Mucosa of descending colon (tissue), 3 donors: ENCODE measurements around the gene PACRG. TPM values are rescaled to one million over a fixed set of nuclear protein-coding genes. Genes with fewer than 3 reads are reported as not detected.

Experiments used
- ATAC-seq: fragments of 200-7000 bp; cut with Tn5 transposase; one replicate; pipeline ENCODE4 v1.9.1; 2020; ENCODE audit warnings: mild to moderate bottlenecking, moderate library complexity
- DNase-seq, 3 donors: peaks; one replicate each; pipeline ENCODE4 v3.0.0-alpha.2; 2020
- H3K36me3 ChIP-seq: fragments of 200-600 bp; one replicate; pipeline ENCODE4 v1.8.0; 2021; ENCODE audit warnings: low read depth, mild to moderate bottlenecking
- H3K4me1 ChIP-seq: fragments of 200-600 bp; one replicate; pipeline ENCODE4 v1.8.0; 2021; ENCODE audit warnings: low read depth, mild to moderate bottlenecking
- H3K4me3 ChIP-seq: fragments of 200-600 bp; one replicate; pipeline ENCODE4 v1.8.0; 2021; ENCODE audit warnings: mild to moderate bottlenecking
- H3K9me3 ChIP-seq: fragments of 200-600 bp; one replicate; pipeline ENCODE4 v1.8.0; 2021; ENCODE audit warnings: mild to moderate bottlenecking
- intact Hi-C, 2 donors: fragments of 100-400 bp; cut with DNase I in 1 of 2; cut with micrococcal nuclease in 1 of 2; formaldehyde crosslinking; loops; one replicate each; pipeline versions ENCODE4 v1.11.0 to v1.11.1; 2022; cut with DNase I, micrococcal nuclease
- total RNA-seq, 3 donors: library from RNA; stranded (reverse); fragmentation: NEBNext Ultra II Directional in 2 of 3; extraction: Animal tissue kit (Norgen Biotek cat#: 25700) in 2 of 3; gene quantifications; one replicate each; pipeline versions ENCODE4 v1.2.1 to v1.2.4, GENCODE V29; 2021 to 2023
- TF ChIP-seq, protein P1 (sequence below): fragments of 200-600 bp; IDR thresholded peaks from one replicate; pipeline ENCODE4 v1.8.0; 2022; ENCODE audit warnings: antibody characterized with exemption, mild to moderate bottlenecking
- donor health status: DM: no; HTN: no; CAD: no; lungs with moderate emphysema.
- donor health status: DM: no; HTN: no; CAD: no.
- donor health status: DM: no; HTN: yes; CAD: no.

The PACRG gene
- total RNA-seq, 3 donors from 2014 or later = 1.1 to 1.5 (median 1.3) TPM

- H3K9me3 ChIP-seq = no peaks in the 10 kb centered on the region
- no peak for DNase-seq
- TF ChIP-seq, protein P1, sequence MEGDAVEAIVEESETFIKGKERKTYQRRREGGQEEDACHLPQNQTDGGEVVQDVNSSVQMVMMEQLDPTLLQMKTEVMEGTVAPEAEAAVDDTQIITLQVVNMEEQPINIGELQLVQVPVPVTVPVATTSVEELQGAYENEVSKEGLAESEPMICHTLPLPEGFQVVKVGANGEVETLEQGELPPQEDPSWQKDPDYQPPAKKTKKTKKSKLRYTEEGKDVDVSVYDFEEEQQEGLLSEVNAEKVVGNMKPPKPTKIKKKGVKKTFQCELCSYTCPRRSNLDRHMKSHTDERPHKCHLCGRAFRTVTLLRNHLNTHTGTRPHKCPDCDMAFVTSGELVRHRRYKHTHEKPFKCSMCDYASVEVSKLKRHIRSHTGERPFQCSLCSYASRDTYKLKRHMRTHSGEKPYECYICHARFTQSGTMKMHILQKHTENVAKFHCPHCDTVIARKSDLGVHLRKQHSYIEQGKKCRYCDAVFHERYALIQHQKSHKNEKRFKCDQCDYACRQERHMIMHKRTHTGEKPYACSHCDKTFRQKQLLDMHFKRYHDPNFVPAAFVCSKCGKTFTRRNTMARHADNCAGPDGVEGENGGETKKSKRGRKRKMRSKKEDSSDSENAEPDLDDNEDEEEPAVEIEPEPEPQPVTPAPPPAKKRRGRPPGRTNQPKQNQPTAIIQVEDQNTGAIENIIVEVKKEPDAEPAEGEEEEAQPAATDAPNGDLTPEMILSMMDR = no peak
- intact Hi-C loops = no loop called here
- H3K4me3 ChIP-seq = no peak overlapping the region
- H3K4me1 ChIP-seq = no peaks in the 10 kb centered on the region
- no peaks in the 10 kb centered on the region for H3K36me3 ChIP-seq
- no peak for ATAC-seq
These were observed 615.8 kb downstream of the PACRG start for GRCh38 chr6:163343609-163344008.

DNA sequence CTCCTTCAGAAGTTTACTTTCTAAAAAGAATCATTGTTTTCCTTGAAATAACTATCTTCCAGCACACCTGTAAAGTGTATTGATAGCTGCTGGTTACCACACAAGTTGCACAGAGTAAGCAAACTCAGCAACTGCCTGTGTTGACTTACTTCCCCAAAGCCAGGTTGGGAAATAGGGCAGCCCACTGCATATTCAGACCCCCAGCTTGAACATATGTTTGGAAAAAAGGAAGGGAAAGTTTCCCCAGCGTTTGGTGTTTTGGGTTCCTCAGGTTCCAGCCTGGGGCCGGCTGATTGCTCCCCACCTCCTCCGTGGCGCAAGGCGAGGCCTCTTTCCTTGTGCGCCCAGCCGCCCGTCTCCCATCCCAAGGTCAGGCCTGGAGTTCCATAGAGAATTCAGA, 616.6 kb downstream of the PACRG start:
- no peaks in the 10 kb centered on the region for H3K9me3 ChIP-seq
- DNase-seq (no peak), ATAC-seq (no peak)
- H3K36me3 ChIP-seq = no peaks in the 10 kb centered on the region
- H3K4me3 ChIP-seq = no peak overlapping the region
- H3K4me1 ChIP-seq = no peaks in the 10 kb centered on the region
- intact Hi-C loops = no loop called here
- TF ChIP-seq, protein P1 = no peak

GRCh38 chr6:163345931-163346330, 618.2 kb downstream of the PACRG start:
- ATAC-seq (no peak), DNase-seq (no peak)
- intact Hi-C loops = no loop called here
- Histone ChIP-seq H3K4me3 (no peak overlapping the region), H3K36me3 (no peaks in the 10 kb centered on the region), H3K9me3 (no peaks in the 10 kb centered on the region), H3K4me1 (no peaks in the 10 kb centered on the region)
- TF ChIP-seq, protein P1 = no peak

DNA sequence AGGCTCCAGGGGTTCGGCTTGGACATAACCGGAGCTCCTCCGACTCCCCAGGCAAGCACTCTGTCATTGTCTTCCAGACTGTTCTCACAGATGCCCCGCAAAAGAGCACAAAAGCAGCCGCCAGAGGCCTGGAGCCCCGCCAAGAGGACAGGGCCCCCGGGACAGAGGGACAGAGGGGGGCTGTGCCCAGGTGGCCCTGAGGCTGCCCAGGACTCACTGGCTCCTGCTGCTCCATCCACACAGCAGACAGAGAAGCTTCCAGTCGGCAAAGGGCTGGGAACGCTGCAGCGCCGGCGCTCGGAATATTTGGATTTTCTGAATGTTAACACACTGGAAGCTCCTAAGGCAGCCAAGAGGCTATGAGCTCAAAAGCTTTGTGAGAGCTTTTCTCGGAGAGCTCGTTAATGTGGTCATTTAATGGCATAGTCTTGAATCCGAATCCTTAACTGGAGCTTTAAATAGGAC, 618.8 kb downstream of the PACRG start:
- Histone ChIP-seq H3K4me1 (no peaks in the 10 kb centered on the region), H3K36me3 (no peaks in the 10 kb centered on the region), H3K4me3 (no peak overlapping the region), H3K9me3 (no peaks in the 10 kb centered on the region)
- TF ChIP-seq, protein P1 = no peak
- DNase-seq (no peak), ATAC-seq (no peak)
- intact Hi-C loops = no loop called here

DNA sequence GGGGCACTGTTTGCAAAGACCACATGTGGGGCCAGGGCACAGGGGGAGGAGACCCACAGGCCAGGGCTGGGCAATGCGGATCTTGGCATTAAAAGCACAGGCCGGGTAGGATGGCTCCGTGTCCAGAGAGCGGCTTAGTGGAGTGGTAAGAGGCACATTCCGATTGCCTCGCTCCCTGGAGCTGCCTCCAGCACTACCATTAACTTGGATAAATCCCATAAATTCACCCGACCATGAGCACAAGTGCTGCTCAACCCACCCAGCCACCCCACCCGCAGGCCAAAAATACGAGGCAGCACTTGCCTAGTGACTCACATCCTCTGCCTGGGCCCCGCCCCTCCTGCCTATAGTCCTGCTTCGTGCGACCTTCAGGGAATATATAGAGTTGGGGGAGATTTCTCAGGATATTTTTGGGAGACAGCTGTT, 619.3 kb downstream of the PACRG start:
- Histone ChIP-seq H3K4me3 (no peak overlapping the region), H3K4me1 (no peaks in the 10 kb centered on the region), H3K9me3 (no peaks in the 10 kb centered on the region), H3K36me3 (no peaks in the 10 kb centered on the region)
- DNase-seq (no peak), ATAC-seq (no peak)
- TF ChIP-seq, protein P1 = no peak
- intact Hi-C loops = no loop called here
